Kidney capillary endothelial cell (primary cell): ENCODE measurements around the gene KIRREL1.

ENCODE experiments used
- DNase-seq: peaks from one replicate; pipeline ENCODE4 v3.0.0-alpha.2; 2018; ENCODE audit warnings: low spot score

KIRREL1 gene

GRCh38 chr1:158075078-158075477 lies 81.6 kb downstream of the KIRREL1 start:
- DNase-seq = no peak

GRCh38 chr1:158076441-158076840 lies 83.0 kb downstream of the KIRREL1 start:
- no peak for DNase-seq

GRCh38 chr1:158077411-158078256 lies 84.2 kb downstream of the KIRREL1 start:
- no peak for DNase-seq

GRCh38 chr1:158078569-158079080 lies 85.2 kb downstream of the KIRREL1 start:
- DNase-seq = no peak

GRCh38 chr1:158080066-158080465 lies 86.6 kb downstream of the KIRREL1 start:
- DNase-seq = no peak

- no peak for DNase-seq
These were observed 90.9 kb downstream of the KIRREL1 start for GRCh38 chr1:158084336-158084735.

GRCh38 chr1:158084747-158085146 lies 91.3 kb downstream of the KIRREL1 start:
- no peak for DNase-seq

- DNase-seq = peak; percentile 81
These were observed 94.0 kb downstream of the KIRREL1 start for GRCh38 chr1:158087320-158087927.

GRCh38 chr1:158089476-158089875 lies 96.0 kb downstream of the KIRREL1 start:
- DNase-seq = no peak

GRCh38 chr1:158089925-158090637 lies 96.6 kb downstream of the KIRREL1 start:
- DNase-seq = no peak

- DNase-seq = no peak
These were observed 99.9 kb downstream of the KIRREL1 start for GRCh38 chr1:158093376-158093775.

- no peak for DNase-seq
These were observed 101.1 kb downstream of the KIRREL1 start for GRCh38 chr1:158094571-158094970.

GRCh38 chr1:158095737-158096335 lies 102.4 kb downstream of the KIRREL1 start:
- DNase-seq = peak; percentile 52

GRCh38 chr1:158098256-158098655 lies 104.8 kb downstream of the KIRREL1 start:
- no peak for DNase-seq

GRCh38 chr1:158099185-158099584 lies 105.7 kb downstream of the KIRREL1 start:
- no peak for DNase-seq

GRCh38 chr1:158100498-158100897 lies 107.1 kb downstream of the KIRREL1 start:
- DNase-seq = no peak

- DNase-seq = no peak
These were observed 108.0 kb downstream of the KIRREL1 start for GRCh38 chr1:158101455-158101854.

- DNase-seq = peak; percentile 82
These were observed 108.5 kb downstream of the KIRREL1 start for GRCh38 chr1:158101927-158102326.

- DNase-seq = no peak
These were observed 109.6 kb downstream of the KIRREL1 start for GRCh38 chr1:158102881-158103674.

GRCh38 chr1:158103861-158104522 lies 110.5 kb downstream of the KIRREL1 start:
- no peak for DNase-seq

- DNase-seq = no peak
These were observed 111.4 kb downstream of the KIRREL1 start for GRCh38 chr1:158104891-158105290.
